Ovary (tissue), 3 donors: Measurements from ENCODE around the gene DDX46.

Experiments
- CTCF ChIP-seq, 3 donors: fragments of 450-650 bp in 2 of 3; fragments of 200-600 bp in 1 of 3; IDR thresholded peaks; one replicate each; pipeline versions ENCODE4 v1.5.1 to v1.8.0; 2016 to 2022; ENCODE audit warnings: antibody characterized with exemption in 3 of 3, mild to moderate bottlenecking in 1 of 3
- EP300 ChIP-seq: sonication (generic); formaldehyde crosslinking; IDR thresholded peaks from one replicate; pipeline ENCODE4 v1.6.1; 2017; ENCODE audit warnings: antibody characterized with exemption
- POLR2A ChIP-seq: fragments of 450-650 bp; IDR thresholded peaks from one replicate; pipeline ENCODE4 v1.6.1; 2017; ENCODE audit warnings: antibody characterized with exemption, mild to moderate bottlenecking, moderate library complexity
- donor health status: DM: no; HTN: no; CAD: no.

GRCh38 chr5:134879456-134879855, 120.9 kb downstream of the DDX46 start:
- TF ChIP-seq POLR2A, result no peak
- no peak for TF ChIP-seq CTCF (IDR thresholded peaks at IDR 0.05)
- TF ChIP-seq EP300, result no peak
